CD8-positive, alpha-beta memory T cell (primary cell): Measurements from ENCODE around the gene SKI. TPM values are rescaled to one million over a fixed set of nuclear protein-coding genes. Genes with fewer than 3 reads are reported as not detected.

Source experiments
- CTCF ChIA-PET: fragments of 350-600 bp; sonication (Branson Sonifier 250); formaldehyde crosslinking; loops from one replicate; lab custom pipeline; 2021; ENCODE audit warnings: antibody characterized with exemption; lab: Charles Lee
- POLR2A ChIA-PET: fragments of 350-600 bp; sonication (Branson Sonifier 250); formaldehyde crosslinking; loops from one replicate; lab custom pipeline; 2021; ENCODE audit warnings: antibody characterized with exemption; lab: Charles Lee
- DNase-seq, 5 donors: peaks; one replicate each; pipeline versions ENCODE4 v3.0.0 to v3.0.0-alpha.2; 2020 to 2022; ENCODE audit warnings: mixed read lengths in 1 of 5
- H3K27ac ChIP-seq: one replicate; pipeline ENCODE4 v1.7.0; 2013; ENCODE audit warnings: low read depth, mild to moderate bottlenecking, low read length, moderate library complexity
- H3K27me3 ChIP-seq: 2 replicates; pipeline ENCODE4 v1.7.0; 2013; ENCODE audit warnings: low read length, mild to moderate bottlenecking; ENCODE audit not compliant: insufficient read depth, poor library complexity, severe bottlenecking
- H3K36me3 ChIP-seq: 2 replicates; pipeline ENCODE4 v1.7.0; 2013; ENCODE audit warnings: mild to moderate bottlenecking, low read length, moderate library complexity; ENCODE audit not compliant: insufficient read depth
- H3K4me1 ChIP-seq: 2 replicates; pipeline ENCODE4 v1.7.0; 2013; ENCODE audit warnings: mild to moderate bottlenecking, low read length, moderate library complexity; ENCODE audit not compliant: insufficient read depth
- H3K4me3 ChIP-seq: 2 replicates; pipeline ENCODE4 v1.7.0; 2013; ENCODE audit warnings: mild to moderate bottlenecking, low read length
- H3K9me3 ChIP-seq: 2 replicates; pipeline ENCODE4 v1.7.0; 2013; ENCODE audit warnings: mild to moderate bottlenecking, low read length
- H3K27ac Mint-ChIP-seq, 8 donors: one replicate each; pipeline ENCODE4 v1.8.0; 2020 to 2021; ENCODE audit warnings: mixed read lengths in 8 of 8, mild to moderate bottlenecking in 6 of 8, inconsistent platforms in 3 of 8, moderate library complexity in 3 of 8
- H3K27me3 Mint-ChIP-seq, 2 donors: one replicate each; pipeline ENCODE4 v1.8.0; 2020 to 2021; ENCODE audit warnings: mixed read lengths in 2 of 2, mild to moderate bottlenecking in 1 of 2, moderate library complexity in 1 of 2
- H3K36me3 Mint-ChIP-seq, 3 donors: one replicate each; pipeline ENCODE4 v1.8.0; 2020 to 2021; ENCODE audit warnings: mixed read lengths in 3 of 3, inconsistent platforms in 1 of 3, mild to moderate bottlenecking in 1 of 3
- H3K4me1 Mint-ChIP-seq, 3 donors: one replicate each; pipeline ENCODE4 v1.8.0; 2020 to 2021; ENCODE audit warnings: mixed read lengths in 3 of 3, inconsistent platforms in 1 of 3, mild to moderate bottlenecking in 1 of 3
- H3K4me3 Mint-ChIP-seq, 7 donors: one replicate each; pipeline ENCODE4 v1.8.0; 2020 to 2021; ENCODE audit warnings: mixed read lengths in 7 of 7, mild to moderate bottlenecking in 6 of 7, moderate library complexity in 4 of 7, inconsistent platforms in 2 of 7
- H3K9me3 Mint-ChIP-seq, 5 donors: one replicate each; pipeline ENCODE4 v1.8.0; 2020 to 2022; ENCODE audit warnings: mixed read lengths in 5 of 5, mild to moderate bottlenecking in 3 of 5, moderate library complexity in 2 of 5, inconsistent platforms in 1 of 5
- polyA plus RNA-seq: library from polyadenylated mRNA; unstranded; fragments of 300-500 nt; fragmentation: Illumina TruSeq; gene quantifications from one replicate; pipeline ENCODE4 v1.2.3, GENCODE V29; 2021
- total RNA-seq, 2 experiments: library from RNA; stranded (reverse); gene quantifications; one replicate each; pipeline ENCODE4 v1.2.3, GENCODE V29; 2021

The SKI gene
- total and polyA plus RNA-seq, 3 experiments from 2014 or later = 0.94 to 38.4 (median 35.9) TPM

DNA sequence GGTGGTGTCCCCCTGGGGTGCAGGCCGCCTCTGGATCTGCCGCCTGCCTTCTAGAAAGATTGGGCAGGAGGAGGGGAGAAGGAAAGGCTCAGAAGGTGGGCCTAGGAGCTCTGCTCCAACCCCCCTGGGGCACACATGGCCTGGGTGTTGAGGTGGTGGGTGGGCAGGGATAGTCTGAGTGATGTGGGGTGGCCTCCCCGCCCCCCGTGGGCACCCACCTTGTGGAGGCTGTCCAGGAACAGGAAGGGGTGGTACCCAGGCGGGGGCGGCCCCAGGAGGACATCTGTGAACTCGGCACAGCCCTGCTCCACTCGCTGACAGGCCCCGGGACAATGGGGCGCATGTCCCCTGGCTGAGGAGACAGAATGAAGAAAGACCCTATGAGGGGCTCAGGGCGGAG, 108.4 kb downstream of the SKI start:
- Histone ChIP-seq H3K36me3 (no peaks in the 10 kb centered on the region), H3K9me3 (no peaks in the 10 kb centered on the region), H3K4me1 (no peaks in the 10 kb centered on the region), H3K27me3 (no peaks in the 10 kb centered on the region), H3K27ac (no peak overlapping the region), H3K4me3 (no peak overlapping the region)
- H3K27ac Mint-ChIP-seq = peak overlapping the region in 1 of 8 donors; percentile 54
- ChIA-PET CTCF (no interaction called here), POLR2A (no interaction called here)
- no peak overlapping the region for H3K4me3 Mint-ChIP-seq
- no peaks in the 10 kb centered on the region for H3K27me3 Mint-ChIP-seq
- H3K9me3 Mint-ChIP-seq = no peaks in the 10 kb centered on the region
- no peak for DNase-seq
- H3K36me3 Mint-ChIP-seq = no peaks in the 10 kb centered on the region
- no peaks in the 10 kb centered on the region for H3K4me1 Mint-ChIP-seq

DNA sequence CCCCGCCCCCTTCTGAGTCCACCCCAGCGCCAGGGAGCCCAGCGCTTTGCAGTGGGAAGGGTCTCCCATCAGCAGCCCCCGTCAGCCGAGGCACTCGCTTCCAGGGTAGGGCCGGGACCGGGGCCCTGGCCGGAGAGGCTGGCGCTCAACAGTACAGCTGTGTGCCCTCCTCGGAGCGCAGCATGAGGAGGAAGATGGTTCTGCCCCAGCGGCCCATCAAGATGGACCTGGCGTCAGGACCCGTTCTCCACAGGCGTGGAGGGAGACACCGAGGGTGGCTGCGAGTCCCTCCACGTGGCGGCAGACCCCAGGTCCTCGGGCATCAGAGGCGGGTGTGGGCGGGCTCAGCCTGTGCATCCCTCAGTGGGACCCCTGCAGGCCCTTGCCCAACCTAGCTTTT, 109.0 kb downstream of the SKI start:
- H3K27me3 Mint-ChIP-seq = no peaks in the 10 kb centered on the region
- no peak overlapping the region for H3K27ac Mint-ChIP-seq
- Histone ChIP-seq H3K27ac (no peak overlapping the region), H3K36me3 (no peaks in the 10 kb centered on the region), H3K4me1 (no peaks in the 10 kb centered on the region), H3K27me3 (no peaks in the 10 kb centered on the region), H3K9me3 (no peaks in the 10 kb centered on the region), H3K4me3 (no peak overlapping the region)
- CTCF ChIA-PET = no interaction called here
- no peaks in the 10 kb centered on the region for H3K4me1 Mint-ChIP-seq
- POLR2A ChIA-PET = no interaction called here
- no peak for DNase-seq
- no peak overlapping the region for H3K4me3 Mint-ChIP-seq
- no peaks in the 10 kb centered on the region for H3K36me3 Mint-ChIP-seq
- H3K9me3 Mint-ChIP-seq = no peaks in the 10 kb centered on the region

DNA sequence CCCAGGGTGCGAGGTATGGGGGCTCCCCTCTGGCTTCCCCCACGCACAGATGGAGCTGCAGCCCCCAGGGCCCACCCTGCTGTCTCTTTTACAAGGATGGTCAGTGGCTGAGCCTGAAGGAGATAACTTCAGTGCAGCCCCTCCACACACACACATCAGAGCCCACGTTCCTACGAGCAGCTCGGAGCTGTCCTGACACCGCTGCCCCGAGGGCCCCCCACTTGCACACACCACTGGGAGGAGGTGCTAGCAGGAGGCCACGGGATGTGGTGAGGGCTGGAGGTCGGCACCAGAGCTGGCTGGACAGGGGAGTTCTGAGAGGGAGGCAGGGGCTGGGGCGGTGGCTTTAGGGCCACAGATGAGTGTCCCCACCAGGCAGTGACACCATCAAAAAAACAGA, 109.4 kb downstream of the SKI start:
- no peaks in the 10 kb centered on the region for H3K27me3 Mint-ChIP-seq
- H3K4me1 ChIP-seq = no peaks in the 10 kb centered on the region
- no peak overlapping the region for H3K27ac Mint-ChIP-seq
- CTCF ChIA-PET = no interaction called here
- no peaks in the 10 kb centered on the region for H3K4me1 Mint-ChIP-seq
- H3K4me3 ChIP-seq = no peak overlapping the region
- no peak overlapping the region for H3K4me3 Mint-ChIP-seq
- POLR2A ChIA-PET = no interaction called here
- H3K36me3 Mint-ChIP-seq = no peaks in the 10 kb centered on the region
- no peaks in the 10 kb centered on the region for H3K9me3 ChIP-seq
- H3K9me3 Mint-ChIP-seq = no peaks in the 10 kb centered on the region
- no peak for DNase-seq
- no peak overlapping the region for H3K27ac ChIP-seq
- no peaks in the 10 kb centered on the region for H3K27me3 ChIP-seq
- no peaks in the 10 kb centered on the region for H3K36me3 ChIP-seq

DNA sequence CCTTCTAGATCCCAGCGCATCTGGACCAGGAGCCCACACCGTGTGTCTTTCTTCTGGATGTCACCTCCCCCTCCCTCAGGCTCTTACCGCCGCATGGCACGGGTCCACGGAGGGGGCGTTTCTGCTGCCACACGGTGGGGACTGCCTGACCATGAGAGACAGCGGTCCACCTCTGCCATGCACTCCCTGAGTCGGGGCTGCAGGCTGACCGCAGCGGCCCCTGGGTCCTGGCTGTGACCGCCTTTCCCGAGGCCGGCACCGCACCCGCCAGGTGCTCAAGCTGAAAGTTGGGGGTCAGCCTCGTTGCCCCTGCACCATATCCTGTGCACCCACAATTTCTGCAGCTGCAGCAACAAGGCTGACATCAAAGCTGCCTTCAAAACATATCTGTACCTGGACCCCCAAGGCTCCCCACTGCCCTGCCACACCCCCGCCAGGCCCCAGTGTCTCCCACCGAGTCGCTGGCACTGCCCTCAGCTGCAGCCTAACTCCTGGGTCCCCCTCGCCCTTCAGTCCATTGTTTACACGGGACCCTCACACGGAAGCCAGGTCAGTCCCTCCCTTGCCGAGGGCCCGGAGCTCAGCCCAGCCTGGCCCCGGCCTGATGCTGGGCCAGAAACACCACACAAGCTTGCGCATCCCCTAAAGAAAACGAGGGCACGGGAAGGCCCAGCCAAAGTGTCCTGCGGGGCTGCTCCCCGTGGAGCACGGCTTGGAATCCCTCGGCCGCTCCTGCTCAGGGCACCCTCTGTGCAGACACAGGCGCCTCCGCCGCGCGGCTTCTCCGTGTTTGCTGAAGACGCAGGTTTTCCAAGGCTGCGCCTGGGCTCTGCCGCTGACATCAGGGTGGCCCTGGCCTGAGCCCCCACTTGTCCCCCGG, 111.3 kb downstream of the SKI start:
- no peaks in the 10 kb centered on the region for H3K4me1 ChIP-seq
- no peaks in the 10 kb centered on the region for H3K27me3 ChIP-seq
- Mint-ChIP-seq H3K27me3 (no peaks in the 10 kb centered on the region), H3K36me3 (no peaks in the 10 kb centered on the region), H3K4me1 (no peaks in the 10 kb centered on the region), H3K27ac (no peak overlapping the region), H3K9me3 (no peaks in the 10 kb centered on the region), H3K4me3 (no peak overlapping the region)
- no peaks in the 10 kb centered on the region for H3K9me3 ChIP-seq
- CTCF ChIA-PET = no interaction called here
- POLR2A ChIA-PET = no interaction called here
- H3K4me3 ChIP-seq = no peak overlapping the region
- no peak for DNase-seq
- no peak overlapping the region for H3K27ac ChIP-seq
- H3K36me3 ChIP-seq = no peaks in the 10 kb centered on the region

DNA sequence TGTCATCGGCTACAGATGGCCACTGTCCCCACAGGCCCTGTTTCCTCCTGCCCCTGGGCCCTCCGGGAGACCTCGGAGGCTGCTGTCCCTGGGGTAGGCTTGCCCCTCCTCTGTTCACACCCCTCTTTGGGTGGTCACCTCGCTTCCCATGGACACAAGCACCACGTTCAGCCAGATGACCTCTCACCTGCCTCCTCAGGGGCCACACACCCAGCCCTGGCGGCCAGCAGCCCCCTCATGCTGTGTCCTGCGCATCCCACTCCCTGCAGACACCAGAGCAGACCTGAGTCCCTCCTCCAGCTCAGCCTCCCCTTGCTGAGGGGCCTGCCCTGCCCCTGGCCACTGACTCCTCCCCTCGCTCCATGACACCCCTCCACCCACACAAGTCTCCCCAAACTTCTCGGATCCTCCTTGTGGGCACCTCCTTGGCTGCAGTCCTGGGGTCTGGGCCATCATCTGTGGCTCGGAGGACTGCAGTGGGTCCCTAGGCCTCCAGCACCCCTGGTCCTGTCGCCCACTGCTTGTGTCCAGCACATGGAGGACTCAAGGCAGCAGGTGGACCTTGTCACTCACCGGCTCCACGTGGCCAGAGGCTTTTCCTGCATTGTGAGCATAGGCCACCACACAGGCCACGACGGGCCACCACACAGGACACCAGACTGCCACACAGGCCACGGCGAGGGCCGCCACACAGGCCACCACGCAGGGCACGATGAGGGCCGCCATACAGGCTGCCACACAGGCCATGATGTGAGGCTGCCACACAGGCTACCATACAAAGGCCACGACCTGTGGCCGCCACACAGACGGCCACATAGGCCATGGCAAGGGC, 112.2 kb downstream of the SKI start:
- Histone ChIP-seq H3K9me3 (no peaks in the 10 kb centered on the region), H3K27ac (no peak overlapping the region), H3K36me3 (no peaks in the 10 kb centered on the region), H3K4me1 (no peaks in the 10 kb centered on the region), H3K27me3 (no peaks in the 10 kb centered on the region), H3K4me3 (no peak overlapping the region)
- no peaks in the 10 kb centered on the region for H3K36me3 Mint-ChIP-seq
- CTCF ChIA-PET = no interaction called here
- DNase-seq = no peak
- H3K9me3 Mint-ChIP-seq = no peaks in the 10 kb centered on the region
- no peaks in the 10 kb centered on the region for H3K27me3 Mint-ChIP-seq
- POLR2A ChIA-PET = no interaction called here
- no peaks in the 10 kb centered on the region for H3K4me1 Mint-ChIP-seq
- H3K4me3 Mint-ChIP-seq = no peak overlapping the region
- no peak overlapping the region for H3K27ac Mint-ChIP-seq

DNA sequence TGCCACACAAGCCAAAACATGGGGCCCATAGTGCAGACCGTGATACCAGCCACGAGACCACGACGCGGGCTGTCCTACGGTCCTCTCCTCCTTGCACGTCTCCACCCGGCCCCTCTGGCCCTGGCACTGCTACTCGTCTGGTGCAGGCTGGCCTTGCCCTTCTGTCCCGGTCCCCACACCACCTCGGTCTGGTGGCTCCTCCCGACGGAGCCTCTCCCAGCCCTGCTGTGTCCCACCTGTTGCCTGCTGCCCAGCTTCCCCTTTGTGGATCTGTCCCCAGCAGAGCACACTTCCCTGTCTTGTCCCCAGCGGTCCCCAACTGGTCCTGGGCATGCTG, 112.8 kb downstream of the SKI start:
- H3K4me3 Mint-ChIP-seq = no peak overlapping the region
- POLR2A ChIA-PET = no interaction called here
- H3K4me3 ChIP-seq = no peak overlapping the region

DNA sequence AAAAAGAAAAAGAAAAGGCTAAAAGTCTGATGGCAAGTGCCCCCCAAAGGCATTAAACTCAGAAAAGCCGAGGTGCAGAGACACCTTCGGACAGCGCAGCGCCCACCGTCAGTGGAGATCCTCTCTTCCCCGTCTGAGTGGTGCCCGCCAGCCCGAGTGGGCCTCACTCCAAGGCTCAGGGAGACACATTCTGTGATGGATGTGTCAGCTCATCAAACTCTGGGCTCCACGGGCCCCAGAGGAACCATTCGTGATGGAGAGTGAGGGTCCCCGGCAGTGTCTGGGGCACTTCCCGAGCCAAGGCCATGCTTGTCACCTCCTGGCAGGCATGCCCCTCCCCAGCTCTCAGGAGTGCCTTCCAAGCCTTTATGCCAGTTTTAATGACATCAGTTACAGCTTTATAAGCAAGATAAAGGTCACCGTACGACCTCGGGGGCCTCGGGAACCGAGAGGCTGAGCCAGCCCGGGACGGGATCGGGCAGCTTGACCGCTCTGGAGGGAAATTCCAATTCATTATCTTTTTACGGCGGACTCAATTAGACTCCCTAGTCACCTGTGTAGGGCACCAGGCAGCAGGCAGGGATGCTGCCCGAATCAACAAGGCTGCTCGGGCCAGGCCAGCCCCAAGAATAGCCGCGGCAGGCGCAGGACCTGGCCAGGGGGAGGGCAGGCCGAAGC, 113.7 kb downstream of the SKI start:
- Mint-ChIP-seq H3K4me1 (no peaks in the 10 kb centered on the region), H3K27ac (no peak overlapping the region), H3K36me3 (no peaks in the 10 kb centered on the region), H3K9me3 (no peaks in the 10 kb centered on the region), H3K4me3 (no peak overlapping the region), H3K27me3 (no peaks in the 10 kb centered on the region)
- CTCF ChIA-PET = no interaction called here
- Histone ChIP-seq H3K27me3 (no peaks in the 10 kb centered on the region), H3K4me3 (no peak overlapping the region), H3K27ac (no peak overlapping the region), H3K36me3 (no peaks in the 10 kb centered on the region), H3K9me3 (no peaks in the 10 kb centered on the region), H3K4me1 (no peaks in the 10 kb centered on the region)
- DNase-seq = no peak
- POLR2A ChIA-PET = no interaction called here

More for the DNA sequence above, 112.8 kb downstream of the SKI start:
- Mint-ChIP-seq H3K27ac (no peak overlapping the region), H3K27me3 (no peaks in the 10 kb centered on the region), H3K36me3 (no peaks in the 10 kb centered on the region), H3K4me1 (no peaks in the 10 kb centered on the region), H3K9me3 (no peaks in the 10 kb centered on the region)
- H3K27me3 ChIP-seq = no peaks in the 10 kb centered on the region
- no peak for DNase-seq
- H3K4me1 ChIP-seq = no peaks in the 10 kb centered on the region
- no peak overlapping the region for H3K27ac ChIP-seq
- H3K36me3 ChIP-seq = no peaks in the 10 kb centered on the region
- CTCF ChIA-PET = no interaction called here
- no peaks in the 10 kb centered on the region for H3K9me3 ChIP-seq

DNA sequence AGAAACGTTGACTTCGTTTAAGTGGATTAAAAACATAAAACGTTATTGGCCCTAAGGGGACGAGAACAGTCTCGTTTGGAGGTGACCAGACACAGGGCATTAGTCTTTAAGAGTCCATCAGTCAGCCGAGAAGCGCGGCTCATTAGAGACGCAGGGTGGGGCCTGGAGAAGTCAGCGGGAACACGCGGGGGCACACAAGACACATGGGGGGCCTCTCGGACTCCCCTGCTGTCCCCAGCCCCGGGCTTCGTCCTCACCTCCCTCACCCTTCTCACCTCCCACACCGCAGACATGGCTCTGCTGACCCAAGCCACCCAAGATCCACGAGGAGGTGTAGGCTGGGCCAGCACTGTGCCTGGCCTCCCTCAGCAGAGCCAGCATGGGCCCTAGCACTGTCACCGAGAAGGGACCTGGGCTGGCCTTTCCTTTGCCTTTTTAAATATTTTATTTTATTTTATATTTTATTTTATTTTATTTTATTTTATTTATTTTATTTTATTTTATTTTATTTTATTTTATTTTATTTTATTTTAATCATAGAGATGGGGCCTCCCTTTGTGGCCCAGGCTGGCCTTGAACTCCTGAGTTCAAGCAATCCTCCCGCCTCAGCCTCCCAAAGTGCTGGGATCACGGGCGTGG, 114.4 kb downstream of the SKI start:
- DNase-seq = no peak
- H3K27me3 ChIP-seq = no peaks in the 10 kb centered on the region
- Mint-ChIP-seq H3K27ac (no peak overlapping the region), H3K27me3 (no peaks in the 10 kb centered on the region), H3K9me3 (no peaks in the 10 kb centered on the region), H3K4me1 (no peaks in the 10 kb centered on the region), H3K36me3 (no peaks in the 10 kb centered on the region), H3K4me3 (no peak overlapping the region)
- H3K4me1 ChIP-seq = no peaks in the 10 kb centered on the region
- H3K4me3 ChIP-seq = no peak overlapping the region
- no peak overlapping the region for H3K27ac ChIP-seq
- no peaks in the 10 kb centered on the region for H3K36me3 ChIP-seq
- no peaks in the 10 kb centered on the region for H3K9me3 ChIP-seq
- CTCF ChIA-PET = no interaction called here
- POLR2A ChIA-PET = no interaction called here
